Esophagus squamous epithelium (tissue), 4 donors: ENCODE results near the gene SYP.

Experiments used
- POLR2A ChIP-seq, 4 donors: fragments of 450-650 bp; IDR thresholded peaks; one replicate each; pipeline ENCODE4 v1.6.1; 2017; ENCODE audit warnings: antibody characterized with exemption in 4 of 4, mild to moderate bottlenecking in 4 of 4, moderate library complexity in 3 of 4
- TF ChIP-seq, protein P1 (sequence below), 6 experiments: fragments of 450-650 bp in 4 of 6; fragments of 200-600 bp in 2 of 6; sonication (generic) in 2 of 6; IDR thresholded peaks; one replicate each; pipeline ENCODE4 v1.5.1; 2016 to 2019; ENCODE audit warnings: antibody characterized with exemption in 6 of 6, mild to moderate bottlenecking in 4 of 6, moderate library complexity in 4 of 6

DNA sequence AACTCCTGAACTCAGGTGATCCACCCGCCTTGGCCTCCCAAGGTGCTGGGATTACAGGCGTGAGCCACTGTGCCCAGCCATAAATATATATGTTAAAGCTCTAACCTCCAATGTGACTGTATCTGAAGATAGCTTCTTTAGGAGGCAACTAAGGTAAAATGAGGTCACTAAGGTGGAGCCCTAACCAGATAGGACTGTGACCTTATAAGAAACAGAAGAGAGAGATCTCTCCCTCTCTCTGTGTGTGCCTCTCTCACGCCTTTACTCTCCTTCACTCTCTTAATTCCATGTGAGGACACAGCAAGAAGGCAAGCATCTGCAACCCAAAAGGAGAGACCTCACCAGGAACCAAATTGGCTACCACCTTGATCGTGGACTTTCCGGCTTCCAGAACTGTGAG is 38.4 kb downstream of the SYP start:
- TF ChIP-seq, protein P1, sequence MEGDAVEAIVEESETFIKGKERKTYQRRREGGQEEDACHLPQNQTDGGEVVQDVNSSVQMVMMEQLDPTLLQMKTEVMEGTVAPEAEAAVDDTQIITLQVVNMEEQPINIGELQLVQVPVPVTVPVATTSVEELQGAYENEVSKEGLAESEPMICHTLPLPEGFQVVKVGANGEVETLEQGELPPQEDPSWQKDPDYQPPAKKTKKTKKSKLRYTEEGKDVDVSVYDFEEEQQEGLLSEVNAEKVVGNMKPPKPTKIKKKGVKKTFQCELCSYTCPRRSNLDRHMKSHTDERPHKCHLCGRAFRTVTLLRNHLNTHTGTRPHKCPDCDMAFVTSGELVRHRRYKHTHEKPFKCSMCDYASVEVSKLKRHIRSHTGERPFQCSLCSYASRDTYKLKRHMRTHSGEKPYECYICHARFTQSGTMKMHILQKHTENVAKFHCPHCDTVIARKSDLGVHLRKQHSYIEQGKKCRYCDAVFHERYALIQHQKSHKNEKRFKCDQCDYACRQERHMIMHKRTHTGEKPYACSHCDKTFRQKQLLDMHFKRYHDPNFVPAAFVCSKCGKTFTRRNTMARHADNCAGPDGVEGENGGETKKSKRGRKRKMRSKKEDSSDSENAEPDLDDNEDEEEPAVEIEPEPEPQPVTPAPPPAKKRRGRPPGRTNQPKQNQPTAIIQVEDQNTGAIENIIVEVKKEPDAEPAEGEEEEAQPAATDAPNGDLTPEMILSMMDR (IDR thresholded peaks at IDR 0.05), result no peak
- no peak for TF ChIP-seq POLR2A (IDR thresholded peaks at IDR 0.05)
